Lung (tissue), 12 donors: ENCODE results near the gene DCAF8. TPM values are rescaled to one million over a fixed set of nuclear protein-coding genes. Genes with fewer than 3 reads are reported as not detected.

ENCODE experiments used
- ATAC-seq: fragments of 200-7000 bp; cut with Tn5 transposase; one replicate; pipeline ENCODE4 v1.9.1; 2020; ENCODE audit warnings: moderate number of reproducible peaks; ENCODE audit not compliant: insufficient read depth, low FRiP score
- DNase-seq, 3 donors: peaks; one replicate each; pipeline ENCODE4 v3.0.0-alpha.2; 2013 to 2017
- H3K27ac ChIP-seq, 2 donors: one replicate each; pipeline ENCODE4 v1.5.1; 2013; ENCODE audit warnings: mild to moderate bottlenecking in 2 of 2, moderate library complexity in 2 of 2, control low read depth in 1 of 2, inconsistent platforms in 1 of 2, low read depth in 1 of 2, low read length in 1 of 2
- H3K27me3 ChIP-seq, 3 donors: one replicate each; pipeline ENCODE4 v1.5.1; 2013; ENCODE audit warnings: low read length in 2 of 3; ENCODE audit not compliant: control insufficient read depth in 3 of 3, insufficient read depth in 3 of 3
- H3K36me3 ChIP-seq, 4 donors: one replicate each; pipeline ENCODE4 v1.5.1; 2013; ENCODE audit warnings: low read length in 4 of 4, mild to moderate bottlenecking in 1 of 4, moderate library complexity in 1 of 4; ENCODE audit not compliant: control insufficient read depth in 4 of 4, insufficient read depth in 4 of 4
- H3K4me1 ChIP-seq, 5 donors: one replicate each; pipeline ENCODE4 v1.5.1; 2013; ENCODE audit warnings: low read length in 5 of 5, mild to moderate bottlenecking in 2 of 5, moderate library complexity in 1 of 5; ENCODE audit not compliant: control insufficient read depth in 5 of 5, insufficient read depth in 5 of 5
- H3K4me3 ChIP-seq: one replicate; pipeline ENCODE4 v1.5.1; 2013; ENCODE audit warnings: mild to moderate bottlenecking, control low read depth, moderate library complexity
- H3K9ac ChIP-seq, 2 donors: one replicate each; pipeline ENCODE4 v1.5.1; 2013; ENCODE audit warnings: low read length in 2 of 2, control low read depth in 1 of 2; ENCODE audit not compliant: insufficient read depth in 1 of 2
- H3K9me3 ChIP-seq, 4 donors: one replicate each; pipeline ENCODE4 v1.5.1; 2013; ENCODE audit warnings: low read length in 3 of 4, mild to moderate bottlenecking in 1 of 4, moderate library complexity in 1 of 4; ENCODE audit not compliant: control insufficient read depth in 4 of 4, insufficient read depth in 3 of 4
- CTCF ChIP-seq: IDR thresholded peaks from 2 replicates; pipeline ENCODE4 v1.5.1; 2012; ENCODE audit warnings: mild to moderate bottlenecking; ENCODE audit errors: control extremely low read depth, extremely low read depth
- WGBS, 2 donors: extraction: QIAGEN DNeasy Blood & Tissue Kit; methylation state at CpG; one replicate each; pipeline ENCODE4 v1.1.7; 2013; 5-methylcytosine and 5-hydroxymethylcytosine counted together
- polyA plus RNA-seq, 2 donors: library from polyadenylated mRNA; stranded (reverse); fragments of 200-250 nt; gene quantifications; one replicate each; pipeline ENCODE4 v1.2.1, GENCODE V29; 2013
- total RNA-seq, 2 donors: library from RNA; depleted of rRNA in 1 of 2; stranded (reverse); fragments of >200 nt in 1 of 2; gene quantifications; one replicate each; pipeline ENCODE4 v1.2.1, GENCODE V29; 2014 to 2021
- donor health status: control.
- donor health status: control.
- donor health status: Bipolar disorder and iron deficiency.
- donor health status: healthy.
- donor health status: DM: yes; HTN: yes; CAD: no.

Gene DCAF8
- total and polyA plus RNA-seq, 4 donors = 64.0 to 207 (median 88.1) TPM

GRCh38 chr1:160187407-160187806, 74.9 kb downstream of the DCAF8 start:
- DNase-seq (no peak), ATAC-seq (no peak)
- peaks cover 0 to 10% (median 2%) of the 10 kb centered on the region in 5 donors for H3K4me1 ChIP-seq
- H3K27me3 ChIP-seq = no peaks in the 10 kb centered on the region
- no peak overlapping the region for H3K27ac ChIP-seq
- H3K4me3 ChIP-seq = no peak overlapping the region
- WGBS, 2 donors = 85 to 86% methylated on average over 7 of the region's 7 CpGs
- no peak overlapping the region for H3K9ac ChIP-seq
- no peaks in the 10 kb centered on the region for H3K9me3 ChIP-seq
- TF ChIP-seq CTCF = no peak
- H3K36me3 ChIP-seq = no peaks in the 10 kb centered on the region

- ATAC-seq = no peak
- no peak for DNase-seq
- H3K27ac ChIP-seq = no peak overlapping the region
- H3K27me3 ChIP-seq = no peaks in the 10 kb centered on the region
- no peaks in the 10 kb centered on the region for H3K36me3 ChIP-seq
- peaks cover 0 to 10% (median 2%) of the 10 kb centered on the region in 5 donors for H3K4me1 ChIP-seq
- H3K9ac ChIP-seq = no peak overlapping the region
- H3K4me3 ChIP-seq = no peak overlapping the region
- H3K9me3 ChIP-seq = no peaks in the 10 kb centered on the region
- TF ChIP-seq CTCF = no peak
- WGBS, 2 donors = 78 to 82% methylated on average over 2 of the region's 2 CpGs
Measured at GRCh38 chr1:160186729-160187128, 75.6 kb downstream of the DCAF8 start.

- Histone ChIP-seq H3K4me1 (peaks cover 0 to 10% (median 2%) of the 10 kb centered on the region in 5 donors), H3K27me3 (no peaks in the 10 kb centered on the region), H3K36me3 (no peaks in the 10 kb centered on the region), H3K27ac (no peak overlapping the region), H3K4me3 (no peak overlapping the region), H3K9ac (no peak overlapping the region), H3K9me3 (no peaks in the 10 kb centered on the region)
- DNase-seq (no peak), ATAC-seq (no peak)
- WGBS, 2 donors = 90 to 97% methylated on average over 7 of the region's 7 CpGs
- no peak for TF ChIP-seq CTCF
Measured at GRCh38 chr1:160186246-160186645, 76.1 kb downstream of the DCAF8 start.

GRCh38 chr1:160179336-160179735, 83.0 kb downstream of the DCAF8 start:
- Histone ChIP-seq H3K36me3 (no peaks in the 10 kb centered on the region), H3K9ac (no peak overlapping the region), H3K27ac (no peak overlapping the region), H3K9me3 (no peaks in the 10 kb centered on the region), H3K27me3 (no peaks in the 10 kb centered on the region), H3K4me1 (no peaks in the 10 kb centered on the region), H3K4me3 (no peak overlapping the region)
- ATAC-seq (no peak), DNase-seq (no peak)
- no peak for TF ChIP-seq CTCF
- WGBS, 2 donors = 91 to 95% methylated on average over 4 of the region's 4 CpGs
